Chondrocyte (in vitro differentiated cells): ENCODE results near the gene QSOX2. TPM values are rescaled to one million over a fixed set of nuclear protein-coding genes. Genes with fewer than 3 reads are reported as not detected.
"Not testable (repeated sequence)": the region's sequence is repeated elsewhere in the genome, so short reads cannot be mapped to it uniquely, and the experiment has no call there.

Experiments
- DNase-seq: peaks from one replicate; pipeline ENCODE4 v3.0.0; 2021; ENCODE audit warnings: mixed read lengths, low spot score
- H3K27ac Mint-ChIP-seq: one replicate; pipeline ENCODE4 v1.8.0; 2021; ENCODE audit warnings: mild to moderate bottlenecking, moderate library complexity, mixed read lengths; ENCODE audit not compliant: unreplicated experiment
- H3K27me3 Mint-ChIP-seq: 2 replicates; pipeline ENCODE4 v1.8.0; 2021; ENCODE audit warnings: low read depth, mixed read lengths
- H3K36me3 Mint-ChIP-seq: 2 replicates; pipeline ENCODE4 v1.8.0; 2021; ENCODE audit warnings: low read depth, mixed read lengths
- H3K4me1 Mint-ChIP-seq: 2 replicates; pipeline ENCODE4 v1.8.0; 2021; ENCODE audit warnings: low read depth, mild to moderate bottlenecking, mixed read lengths
- H3K4me3 Mint-ChIP-seq: one replicate; pipeline ENCODE4 v1.8.0; 2021; ENCODE audit warnings: mild to moderate bottlenecking, moderate library complexity, mixed read lengths; ENCODE audit not compliant: unreplicated experiment
- H3K9me3 Mint-ChIP-seq: 2 replicates; pipeline ENCODE4 v1.8.0; 2021; ENCODE audit warnings: low read depth, mixed read lengths
- CTCF ChIP-seq: fragments of 200-600 bp; sonication (generic); IDR thresholded peaks from 2 replicates; pipeline ENCODE4 v1.5.0; 2021; ENCODE audit warnings: antibody characterized with exemption, mild to moderate bottlenecking, moderate library complexity
- total RNA-seq: library from RNA; stranded (reverse); gene quantifications from 3 replicates; pipeline ENCODE4 v1.2.1, GENCODE V29; 2021

Gene QSOX2
- total RNA-seq, 1 donor from 2014 or later, result 14.3 TPM

GRCh38 chr9:136273244-136273865, 27.7 kb upstream of the QSOX2 start:
- peaks cover 4% of the 10 kb centered on the region for H3K9me3 Mint-ChIP-seq
- H3K36me3 Mint-ChIP-seq, result peaks cover 1% of the 10 kb centered on the region
- H3K27me3 Mint-ChIP-seq, result peaks cover 38% of the 10 kb centered on the region
- no peak overlapping the region for H3K4me3 Mint-ChIP-seq
- no peak for TF ChIP-seq CTCF
- no peak for DNase-seq
- no peak overlapping the region for H3K27ac Mint-ChIP-seq
- H3K4me1 Mint-ChIP-seq, result no peaks in the 10 kb centered on the region

- no peak for DNase-seq
- TF ChIP-seq CTCF, result no peak
- peaks cover 29% of the 10 kb centered on the region for H3K27me3 Mint-ChIP-seq
- peaks cover 3% of the 10 kb centered on the region for H3K4me1 Mint-ChIP-seq
- H3K27ac Mint-ChIP-seq, result no peak overlapping the region
- H3K9me3 Mint-ChIP-seq, result peaks cover 4% of the 10 kb centered on the region
- H3K36me3 Mint-ChIP-seq, result peaks cover 1% of the 10 kb centered on the region
- no peak overlapping the region for H3K4me3 Mint-ChIP-seq
These were observed 24.6 kb upstream of the QSOX2 start for GRCh38 chr9:136270173-136270705.

- Mint-ChIP-seq H3K27ac (peak overlapping the region; percentile 6), H3K36me3 (peaks cover 1% of the 10 kb centered on the region), H3K4me1 (peaks cover 3% of the 10 kb centered on the region), H3K9me3 (peaks cover 4% of the 10 kb centered on the region), H3K27me3 (peaks cover 28% of the 10 kb centered on the region), H3K4me3 (no peak overlapping the region)
- no peak for TF ChIP-seq CTCF
- DNase-seq, result no peak
These were observed 23.1 kb upstream of the QSOX2 start for GRCh38 chr9:136268735-136269134.

GRCh38 chr9:136268318-136268717, 22.7 kb upstream of the QSOX2 start:
- H3K4me3 Mint-ChIP-seq, result no peak overlapping the region
- H3K27ac Mint-ChIP-seq, result no peak overlapping the region
- TF ChIP-seq CTCF, result no peak
- H3K27me3 Mint-ChIP-seq, result peaks cover 27% of the 10 kb centered on the region
- H3K4me1 Mint-ChIP-seq, result peaks cover 3% of the 10 kb centered on the region
- no peak for DNase-seq
- peaks cover 1% of the 10 kb centered on the region for H3K36me3 Mint-ChIP-seq
- H3K9me3 Mint-ChIP-seq, result peaks cover 4% of the 10 kb centered on the region

GRCh38 chr9:136267261-136268111, 21.9 kb upstream of the QSOX2 start:
- TF ChIP-seq CTCF, result peak; percentile 69
- no peak for DNase-seq
- H3K4me1 Mint-ChIP-seq, result peaks cover 3% of the 10 kb centered on the region
- no peak overlapping the region for H3K27ac Mint-ChIP-seq
- H3K4me3 Mint-ChIP-seq, result peak overlapping the region; percentile 59
- H3K27me3 Mint-ChIP-seq, result peaks cover 22% of the 10 kb centered on the region
- peaks cover 4% of the 10 kb centered on the region for H3K9me3 Mint-ChIP-seq
- peaks cover 1% of the 10 kb centered on the region for H3K36me3 Mint-ChIP-seq

GRCh38 chr9:136266641-136267040, 21.0 kb upstream of the QSOX2 start:
- H3K4me3 Mint-ChIP-seq, result peak overlapping the region; percentile 8
- not testable (repeated sequence) for H3K4me1 Mint-ChIP-seq, H3K27ac Mint-ChIP-seq, DNase-seq, H3K9me3 Mint-ChIP-seq, H3K36me3 Mint-ChIP-seq
- H3K27me3 Mint-ChIP-seq, result peaks cover 20% of the 10 kb centered on the region
